ENCODE data around the gene TNFRSF4. TPM values are rescaled to one million over a fixed set of nuclear protein-coding genes. Genes with fewer than 3 reads are reported as not detected.
"Not testable (repeated sequence)": the region's sequence is repeated elsewhere in the genome, so short reads cannot be mapped to it uniquely, and the experiment has no call there.

TNFRSF4 gene
- total RNA-seq, 4 donors from 2014 or later: 1.5 to 4.5 (median 3.2) TPM

- intact Hi-C loops (cut with DNase I): no loop called here
- Histone ChIP-seq H3K4me1 (peaks cover 0 to 9% of the 10 kb centered on the region in 2 donors), H3K9me3 (no peaks in the 10 kb centered on the region), H3K27me3 (no peaks in the 10 kb centered on the region), H3K27ac (no peak overlapping the region), H3K4me3 (replicated peaks in 1 of 3) (no peak overlapping the region), H3K36me3 (no peaks in the 10 kb centered on the region)
- DNase-seq: no peak
- 80 to 84% methylated on average over 11 of the region's 13 CpGs for WGBS, 2 donors
- TF ChIP-seq CTCF (IDR thresholded peaks at IDR 0.05) (no peak), POLR2A (IDR thresholded peaks at IDR 0.05) (no peak)
Measured at GRCh38 chr1:1196431-1197187, 17.3 kb downstream of the TNFRSF4 start.

- 95% methylated on average over 6 of the region's 6 CpGs for WGBS, 2 donors
- DNase-seq; H3K4me3 ChIP-seq (replicated peaks in 1 of 3); H3K27ac ChIP-seq; H3K27me3 ChIP-seq; intact Hi-C loops (cut with DNase I); H3K4me1 ChIP-seq; H3K36me3 ChIP-seq; H3K9me3 ChIP-seq: not testable (repeated sequence)
Measured at GRCh38 chr1:1195726-1196125, 18.2 kb downstream of the TNFRSF4 start.

- Histone ChIP-seq H3K36me3 (no peaks in the 10 kb centered on the region), H3K27ac (no peak overlapping the region), H3K4me3 (replicated peaks in 1 of 3) (no peak overlapping the region), H3K4me1 (no peaks in the 10 kb centered on the region), H3K9me3 (no peaks in the 10 kb centered on the region), H3K27me3 (no peaks in the 10 kb centered on the region)
- intact Hi-C loops (cut with DNase I): no loop called here
- WGBS, 2 donors: 91 to 95% methylated on average over 3 of the region's 3 CpGs
- no peak for DNase-seq
- TF ChIP-seq POLR2A (IDR thresholded peaks at IDR 0.05) (no peak), CTCF (IDR thresholded peaks at IDR 0.05) (no peak)
Measured at GRCh38 chr1:1194723-1195122, 19.2 kb downstream of the TNFRSF4 start.

GRCh38 chr1:1191734-1192133 is 22.2 kb downstream of the TNFRSF4 start:
- Histone ChIP-seq H3K27me3 (no peaks in the 10 kb centered on the region), H3K4me1 (no peaks in the 10 kb centered on the region), H3K27ac (no peak overlapping the region), H3K9me3 (no peaks in the 10 kb centered on the region), H3K4me3 (replicated peaks in 1 of 3) (no peak overlapping the region), H3K36me3 (no peaks in the 10 kb centered on the region)
- intact Hi-C loops (cut with DNase I): no loop called here
- DNase-seq: no peak
- WGBS, 2 donors: 94 to 95% methylated on average over 11 of the region's 11 CpGs
- no peak for TF ChIP-seq POLR2A (IDR thresholded peaks at IDR 0.05)

- H3K9me3 ChIP-seq: no peaks in the 10 kb centered on the region
- 88 to 89% methylated on average over 5 of the region's 5 CpGs for WGBS, 2 donors
- H3K27me3 ChIP-seq: no peaks in the 10 kb centered on the region
- TF ChIP-seq POLR2A (IDR thresholded peaks at IDR 0.05): no peak
- no peak for TF ChIP-seq CTCF (IDR thresholded peaks at IDR 0.05)
- H3K27ac ChIP-seq: no peak overlapping the region
- intact Hi-C loops (cut with DNase I): no loop called here
- H3K36me3 ChIP-seq: no peaks in the 10 kb centered on the region
- no peak overlapping the region for H3K4me3 ChIP-seq (replicated peaks in 1 of 3)
- DNase-seq: no peak
- no peaks in the 10 kb centered on the region for H3K4me1 ChIP-seq
Measured at GRCh38 chr1:1189111-1189510, 24.8 kb downstream of the TNFRSF4 start.

- intact Hi-C loops (cut with DNase I): no loop called here
- Histone ChIP-seq H3K27me3 (no peaks in the 10 kb centered on the region), H3K9me3 (no peaks in the 10 kb centered on the region), H3K4me1 (no peaks in the 10 kb centered on the region), H3K36me3 (no peaks in the 10 kb centered on the region), H3K27ac (no peak overlapping the region), H3K4me3 (replicated peaks in 1 of 3) (no peak overlapping the region)
- TF ChIP-seq POLR2A (IDR thresholded peaks at IDR 0.05) (no peak), CTCF (IDR thresholded peaks at IDR 0.05) (no peak)
- no peak for DNase-seq
Measured at GRCh38 chr1:1187938-1188337, 26.0 kb downstream of the TNFRSF4 start.

All from thyroid gland (tissue), 4 donors.